ENCODE data around the gene LTB. TPM values are rescaled to one million over a fixed set of nuclear protein-coding genes. Genes with fewer than 3 reads are reported as not detected.
"Not testable (repeated sequence)": the region's sequence is repeated elsewhere in the genome, so short reads cannot be mapped to it uniquely, and the experiment has no call there.

LTB gene
- total RNA-seq, 2 experiments from 2014 or later: 426 to 431 TPM

DNA sequence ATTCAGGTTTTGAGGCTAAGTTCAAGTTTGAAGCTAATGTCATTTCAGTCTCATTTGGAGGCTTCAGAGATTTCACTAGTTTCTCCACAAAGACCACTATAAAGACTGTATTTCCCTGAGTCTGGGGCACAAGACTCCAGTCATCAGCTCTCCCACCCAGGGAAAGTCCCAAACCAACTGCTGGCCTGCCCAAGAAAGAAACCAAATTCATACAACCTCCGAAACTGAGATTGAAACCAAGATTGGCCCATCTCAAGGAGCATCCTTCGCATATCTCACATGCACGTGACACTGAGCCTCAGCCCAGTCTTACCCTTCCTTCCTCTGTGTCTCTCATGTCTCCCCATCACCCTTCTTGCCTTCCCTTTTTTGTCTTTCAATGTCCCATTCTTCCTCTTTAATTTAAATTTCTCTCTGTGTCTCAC, 13.7 kb downstream of the LTB start:
- DNase-seq: no peak
- H3K27ac Mint-ChIP-seq: peak overlapping the region; percentile 64
- H3K4me1 Mint-ChIP-seq: peaks cover 57% of the 10 kb centered on the region
- POLR2A ChIA-PET: interaction anchor here (0.7 to 7.6 kb wide), 11 partner anchors 9 to 169 kb away, joined by 3 to 87 read pairs (median 5); partner anchors contain the start of genes DDX39B, GPANK1, LTB and NCR3
- peaks cover 36% of the 10 kb centered on the region for H3K27me3 Mint-ChIP-seq
- peak; percentile 65 for ATAC-seq (ENCODE audit: low read depth)
- H3K36me3 Mint-ChIP-seq: peaks cover 7% of the 10 kb centered on the region
- no peaks in the 10 kb centered on the region for H3K9me3 Mint-ChIP-seq
- peak overlapping the region; percentile 41 for H3K4me3 Mint-ChIP-seq

- H3K36me3 Mint-ChIP-seq: peaks cover 7% of the 10 kb centered on the region
- POLR2A ChIA-PET: interaction anchor here (0.7 to 7.6 kb wide), 10 partner anchors 9 to 169 kb away, joined by 3 to 87 read pairs (median 6); partner anchors contain the start of genes DDX39B, GPANK1, LTB and NCR3
- no peak for ATAC-seq (ENCODE audit: low read depth)
- H3K4me3 Mint-ChIP-seq: peak overlapping the region; percentile 41
- H3K9me3 Mint-ChIP-seq: no peaks in the 10 kb centered on the region
- peak overlapping the region; percentile 69 for H3K27ac Mint-ChIP-seq
- peaks cover 40% of the 10 kb centered on the region for H3K27me3 Mint-ChIP-seq
- peaks cover 53% of the 10 kb centered on the region for H3K4me1 Mint-ChIP-seq
- DNase-seq: no peak
Observed at GRCh38 chr6:31567531-31568370, 14.5 kb downstream of the LTB start.

GRCh38 chr6:31560697-31561058, 21.5 kb downstream of the LTB start:
- Mint-ChIP-seq H3K36me3 (peaks cover 31% of the 10 kb centered on the region), H3K4me1 (peaks cover 58% of the 10 kb centered on the region), H3K27ac (peak overlapping the region; percentile 70), H3K27me3 (peaks cover 37% of the 10 kb centered on the region), H3K9me3 (no peaks in the 10 kb centered on the region), H3K4me3 (peak overlapping the region; percentile 76)
- DNase-seq (no peak), ATAC-seq (ENCODE audit: low read depth) (no peak)
- POLR2A ChIA-PET: interaction anchor here (0.7 to 6.4 kb wide), 4 partner anchors 9 to 32 kb away, joined by 3 to 101 read pairs (median 10); partner anchors contain the start of genes LTB, NCR3 and TNF

GRCh38 chr6:31559958-31560696, 22.1 kb downstream of the LTB start:
- H3K36me3 Mint-ChIP-seq: peaks cover 28% of the 10 kb centered on the region
- H3K27ac Mint-ChIP-seq: peak overlapping the region; percentile 70
- POLR2A ChIA-PET: interaction anchor here (0.7 to 6.4 kb wide), 12 partner anchors 8 to 102 kb away, joined by 3 to 101 read pairs (median 6); partner anchors contain the start of genes DDX39B, LST1, LTA and LTB
- H3K9me3 Mint-ChIP-seq: no peaks in the 10 kb centered on the region
- DNase-seq (no peak), ATAC-seq (ENCODE audit: low read depth) (peak; percentile 78)
- H3K4me3 Mint-ChIP-seq: peak overlapping the region; percentile 76
- H3K27me3 Mint-ChIP-seq: peaks cover 31% of the 10 kb centered on the region
- peaks cover 55% of the 10 kb centered on the region for H3K4me1 Mint-ChIP-seq

DNA sequence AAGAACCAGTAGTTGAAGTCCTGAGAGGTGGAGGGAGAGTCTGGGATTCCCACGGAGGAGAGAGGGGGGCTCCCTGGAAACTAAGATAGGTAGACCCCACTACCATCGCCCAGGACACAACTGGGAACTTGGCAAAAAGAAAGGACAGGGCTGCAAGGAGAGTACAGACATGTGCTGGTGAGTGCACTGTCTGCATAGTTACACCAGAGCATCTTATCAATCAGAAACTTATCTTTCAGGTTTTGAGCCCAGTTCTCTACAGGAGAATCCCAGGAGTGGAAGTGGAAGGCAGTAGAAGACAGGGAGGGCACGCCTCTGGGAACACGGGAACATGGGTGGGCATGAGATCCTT, 22.6 kb downstream of the LTB start:
- Mint-ChIP-seq H3K4me1 (peaks cover 52% of the 10 kb centered on the region), H3K4me3 (peak overlapping the region; percentile 76), H3K36me3 (peaks cover 31% of the 10 kb centered on the region), H3K9me3 (no peaks in the 10 kb centered on the region), H3K27me3 (peaks cover 26% of the 10 kb centered on the region), H3K27ac (peak overlapping the region; percentile 70)
- POLR2A ChIA-PET: interaction anchor here (0.7 to 6.4 kb wide), 12 partner anchors 9 to 103 kb away, joined by 3 to 101 read pairs (median 6); partner anchors contain the start of genes DDX39B, LST1, LTA and LTB
- no peak for DNase-seq
- ATAC-seq (ENCODE audit: low read depth): peak; percentile 23

DNA sequence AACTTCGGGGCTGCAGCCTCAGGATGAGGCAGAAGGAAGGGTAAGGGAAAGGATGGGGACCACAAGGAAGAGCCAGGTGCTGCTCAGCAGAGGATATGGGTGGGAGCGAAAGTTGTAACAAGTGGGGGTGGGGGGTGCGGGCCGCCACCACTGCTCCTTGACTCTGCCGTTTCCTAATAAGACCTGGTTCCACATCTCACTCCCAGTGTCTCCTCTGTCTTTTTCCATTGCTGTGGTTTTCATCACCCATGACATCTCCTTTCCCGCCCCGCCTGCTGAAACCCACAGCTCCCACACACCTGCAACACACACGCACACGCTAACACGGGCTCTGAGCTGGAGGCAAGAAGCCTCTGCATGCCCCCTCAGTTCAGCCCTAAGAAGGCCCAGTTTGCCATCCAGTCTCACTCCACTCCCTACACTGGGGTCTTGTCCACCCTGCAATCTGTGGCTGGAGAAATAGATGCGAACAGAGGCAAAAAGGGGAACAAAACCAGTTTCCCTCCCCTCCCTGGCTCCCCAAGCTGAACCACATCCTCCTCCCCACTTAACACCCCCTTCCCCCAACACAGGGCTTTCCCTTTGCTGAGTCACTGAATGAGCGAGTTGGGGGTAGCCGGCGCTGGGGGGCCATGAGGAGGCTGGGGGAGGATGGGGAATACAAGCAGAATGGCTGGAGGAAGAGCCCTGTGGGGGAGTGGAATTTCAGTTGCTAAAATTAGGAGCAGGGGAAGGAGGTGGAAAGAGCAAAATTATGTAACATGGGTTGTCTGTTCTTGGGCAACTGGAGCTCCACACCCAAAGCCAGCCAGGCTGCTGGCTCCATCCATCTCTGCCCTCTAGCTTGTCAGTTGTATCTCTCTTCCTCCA, 23.4 kb downstream of the LTB start:
- H3K4me3 Mint-ChIP-seq: peak overlapping the region; percentile 76
- POLR2A ChIA-PET: interaction anchor here (0.9 to 6.4 kb wide), 12 partner anchors 9 to 40 kb away, joined by 3 to 101 read pairs (median 6); partner anchors contain the start of genes DDX39B, LST1, LTA and LTB
- peak overlapping the region; percentile 70 for H3K27ac Mint-ChIP-seq
- H3K9me3 Mint-ChIP-seq: no peaks in the 10 kb centered on the region
- peaks cover 30% of the 10 kb centered on the region for H3K36me3 Mint-ChIP-seq
- DNase-seq (no peak), ATAC-seq (ENCODE audit: low read depth) (peak; percentile 48)
- peaks cover 21% of the 10 kb centered on the region for H3K27me3 Mint-ChIP-seq
- peaks cover 52% of the 10 kb centered on the region for H3K4me1 Mint-ChIP-seq

DNA sequence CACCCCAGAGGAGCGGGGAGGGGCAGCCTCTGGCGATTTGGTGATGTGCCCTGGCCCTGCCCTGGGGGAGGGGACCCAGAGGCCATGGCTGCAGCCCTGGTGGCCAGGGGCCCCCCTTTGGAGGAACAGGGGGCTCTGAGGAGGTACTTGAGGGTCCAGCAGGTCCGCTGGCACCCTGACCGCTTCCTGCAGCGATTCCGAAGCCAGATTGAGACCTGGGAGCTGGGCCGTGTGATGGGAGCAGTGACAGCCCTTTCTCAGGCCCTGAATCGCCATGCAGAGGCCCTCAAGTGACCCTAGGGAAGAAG, 24.0 kb downstream of the LTB start:
- peak overlapping the region; percentile 76 for H3K4me3 Mint-ChIP-seq
- peaks cover 17% of the 10 kb centered on the region for H3K27me3 Mint-ChIP-seq
- DNase-seq (no peak), ATAC-seq (ENCODE audit: low read depth) (no peak)
- H3K27ac Mint-ChIP-seq: peak overlapping the region; percentile 70
- peaks cover 52% of the 10 kb centered on the region for H3K4me1 Mint-ChIP-seq
- H3K36me3 Mint-ChIP-seq: peaks cover 29% of the 10 kb centered on the region
- H3K9me3 Mint-ChIP-seq: no peaks in the 10 kb centered on the region
- POLR2A ChIA-PET: interaction anchor here (0.9 to 6.4 kb wide), 9 partner anchors 10 to 40 kb away, joined by 3 to 101 read pairs (median 13); partner anchors contain the start of genes LST1, LTA, LTB and NCR3

GRCh38 chr6:31557443-31558317, 24.5 kb downstream of the LTB start:
- H3K27ac Mint-ChIP-seq: peak overlapping the region; percentile 34
- peaks cover 11% of the 10 kb centered on the region for H3K27me3 Mint-ChIP-seq
- H3K4me3 Mint-ChIP-seq: peak overlapping the region; percentile 8
- POLR2A ChIA-PET: interaction anchor here (0.9 to 6.4 kb wide), 8 partner anchors 10 to 39 kb away, joined by 3 to 101 read pairs (median 13); partner anchors contain the start of genes LST1, LTA, LTB and NCR3
- H3K9me3 Mint-ChIP-seq: no peaks in the 10 kb centered on the region
- H3K36me3 Mint-ChIP-seq: peaks cover 30% of the 10 kb centered on the region
- H3K4me1 Mint-ChIP-seq: peaks cover 48% of the 10 kb centered on the region
- no peak for ATAC-seq (ENCODE audit: low read depth)
- DNase-seq: no peak

DNA sequence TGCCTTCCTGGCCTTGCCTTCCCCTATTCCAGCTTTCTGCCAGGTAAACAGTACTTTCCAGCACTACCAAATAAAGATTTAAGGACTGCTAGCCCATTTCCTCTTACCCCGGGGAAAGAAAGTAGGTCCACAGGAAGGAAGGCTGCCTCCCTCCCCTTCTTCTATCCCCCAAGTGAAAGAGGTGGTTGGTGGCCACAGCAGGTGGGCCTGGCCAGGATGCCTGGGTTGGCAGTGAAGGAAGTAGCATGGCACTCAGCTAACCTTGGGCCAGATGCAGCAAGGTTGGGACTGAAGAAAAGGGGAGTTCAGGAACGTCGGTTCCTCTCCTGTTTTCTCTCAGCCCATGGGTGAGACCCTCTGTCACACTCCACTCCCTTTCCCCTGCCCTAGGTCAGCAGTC, 25.9 kb downstream of the LTB start:
- POLR2A ChIA-PET: interaction anchor here (1.2 to 6.4 kb wide), 2 partner anchors 13 to 23 kb away, joined by 3 to 101 read pairs; partner anchors contain the start of genes LTB and TNF
- H3K36me3 Mint-ChIP-seq: peaks cover 26% of the 10 kb centered on the region
- no peak for DNase-seq
- H3K4me3 Mint-ChIP-seq: peak overlapping the region; percentile 47
- no peak for ATAC-seq (ENCODE audit: low read depth)
- H3K27me3 Mint-ChIP-seq: peaks cover 3% of the 10 kb centered on the region
- peaks cover 46% of the 10 kb centered on the region for H3K4me1 Mint-ChIP-seq
- H3K27ac Mint-ChIP-seq: no peak overlapping the region
- no peaks in the 10 kb centered on the region for H3K9me3 Mint-ChIP-seq

- Mint-ChIP-seq H3K36me3 (peaks cover 14% of the 10 kb centered on the region), H3K4me1 (peaks cover 33% of the 10 kb centered on the region)
- not testable (repeated sequence) for ATAC-seq (ENCODE audit: low read depth); H3K9me3 Mint-ChIP-seq; H3K27me3 Mint-ChIP-seq; H3K27ac Mint-ChIP-seq; H3K4me3 Mint-ChIP-seq
- POLR2A ChIA-PET: interaction anchor here (0.6 to 2.5 kb wide), 13 partner anchors 9 to 49 kb away, joined by 3 to 27 read pairs (median 4); partner anchors contain the start of genes LTB and TNF
- peak; percentile 51 for DNase-seq
Observed at GRCh38 chr6:31551371-31551770, 30.9 kb downstream of the LTB start.

DNA sequence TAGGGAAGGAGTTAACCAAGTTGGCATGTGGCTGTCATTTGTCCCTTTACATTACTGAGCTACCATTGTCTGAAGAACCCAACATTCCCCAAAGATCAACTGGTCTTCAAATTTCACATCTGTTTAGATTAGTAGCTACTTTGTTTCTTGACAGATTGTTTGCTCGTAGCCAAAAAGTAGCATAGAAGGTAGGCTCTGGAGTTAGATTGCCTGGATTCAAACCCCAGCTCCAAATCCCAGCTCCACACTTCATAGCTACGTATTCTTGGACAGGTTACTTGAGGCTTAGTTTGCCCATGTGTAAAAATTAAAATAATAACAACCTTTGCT, 33.7 kb downstream of the LTB start:
- peaks cover 11% of the 10 kb centered on the region for H3K36me3 Mint-ChIP-seq
- ATAC-seq (ENCODE audit: low read depth) (no peak), DNase-seq (no peak)
- peak overlapping the region; percentile 88 for H3K4me3 Mint-ChIP-seq
- no peak overlapping the region for H3K27ac Mint-ChIP-seq
- no peaks in the 10 kb centered on the region for H3K9me3 Mint-ChIP-seq
- POLR2A ChIA-PET: interaction anchor here (0.6 to 3.4 kb wide), 9 partner anchors 22 to 117 kb away, joined by 4 to 24 read pairs (median 5); partner anchors contain the start of genes GPANK1, LTB, NCR3 and TNF
- no peaks in the 10 kb centered on the region for H3K27me3 Mint-ChIP-seq
- peaks cover 27% of the 10 kb centered on the region for H3K4me1 Mint-ChIP-seq
